Measurements from ENCODE around the gene AHI1.
"Not testable (repeated sequence)": the region's sequence is repeated elsewhere in the genome, so short reads cannot be mapped to it uniquely, and the experiment has no call there.

Gene AHI1

DNA sequence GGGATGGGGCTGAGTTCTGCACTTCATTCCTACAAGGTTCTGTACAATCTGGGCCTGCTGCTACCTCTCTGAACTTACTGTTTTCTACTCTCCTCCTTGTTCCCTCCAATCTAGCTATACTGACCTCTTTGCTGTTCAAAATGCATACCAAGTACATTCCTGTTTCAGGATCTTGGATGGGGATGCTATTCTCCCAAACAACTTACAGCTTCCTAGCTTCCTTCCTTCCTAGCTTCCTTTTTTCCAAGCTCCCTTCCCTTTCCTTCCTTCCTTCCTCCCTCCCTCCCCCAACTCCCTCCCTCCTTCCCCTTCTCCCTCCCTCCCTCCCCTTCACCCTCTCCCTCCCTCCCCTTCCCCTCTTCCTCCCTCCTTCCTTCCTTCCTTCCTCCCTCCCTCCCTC is 117.9 kb downstream of the AHI1 start:
- Histone ChIP-seq H3K9ac (no peak overlapping the region), H3K4me3 (IDR thresholded peaks at IDR 0.05; ENCODE audit: insufficient read depth, low read depth, low read length) (no peak overlapping the region), H3K4me2 (no peak overlapping the region), H2AFZ (ENCODE audit: low read depth) (no peak overlapping the region), H3K79me2 (ENCODE audit: insufficient read depth, low read depth) (no peaks in the 10 kb centered on the region), H3K36me3 (ENCODE audit: insufficient read depth) (no peaks in the 10 kb centered on the region), H3K27me3 (ENCODE audit: insufficient read depth, low read depth) (no peaks in the 10 kb centered on the region), H3K4me1 (ENCODE audit: low read depth, poor library complexity, severe bottlenecking) (peaks cover 8% of the 10 kb centered on the region), H4K20me1 (ENCODE audit: insufficient read depth) (no peaks in the 10 kb centered on the region), H3K27ac (no peak overlapping the region)
- TF ChIP-seq, protein P1, sequence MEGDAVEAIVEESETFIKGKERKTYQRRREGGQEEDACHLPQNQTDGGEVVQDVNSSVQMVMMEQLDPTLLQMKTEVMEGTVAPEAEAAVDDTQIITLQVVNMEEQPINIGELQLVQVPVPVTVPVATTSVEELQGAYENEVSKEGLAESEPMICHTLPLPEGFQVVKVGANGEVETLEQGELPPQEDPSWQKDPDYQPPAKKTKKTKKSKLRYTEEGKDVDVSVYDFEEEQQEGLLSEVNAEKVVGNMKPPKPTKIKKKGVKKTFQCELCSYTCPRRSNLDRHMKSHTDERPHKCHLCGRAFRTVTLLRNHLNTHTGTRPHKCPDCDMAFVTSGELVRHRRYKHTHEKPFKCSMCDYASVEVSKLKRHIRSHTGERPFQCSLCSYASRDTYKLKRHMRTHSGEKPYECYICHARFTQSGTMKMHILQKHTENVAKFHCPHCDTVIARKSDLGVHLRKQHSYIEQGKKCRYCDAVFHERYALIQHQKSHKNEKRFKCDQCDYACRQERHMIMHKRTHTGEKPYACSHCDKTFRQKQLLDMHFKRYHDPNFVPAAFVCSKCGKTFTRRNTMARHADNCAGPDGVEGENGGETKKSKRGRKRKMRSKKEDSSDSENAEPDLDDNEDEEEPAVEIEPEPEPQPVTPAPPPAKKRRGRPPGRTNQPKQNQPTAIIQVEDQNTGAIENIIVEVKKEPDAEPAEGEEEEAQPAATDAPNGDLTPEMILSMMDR (conservative IDR thresholded peaks at IDR 0.05; ENCODE audit: low read depth, low read length) = no peak

DNA sequence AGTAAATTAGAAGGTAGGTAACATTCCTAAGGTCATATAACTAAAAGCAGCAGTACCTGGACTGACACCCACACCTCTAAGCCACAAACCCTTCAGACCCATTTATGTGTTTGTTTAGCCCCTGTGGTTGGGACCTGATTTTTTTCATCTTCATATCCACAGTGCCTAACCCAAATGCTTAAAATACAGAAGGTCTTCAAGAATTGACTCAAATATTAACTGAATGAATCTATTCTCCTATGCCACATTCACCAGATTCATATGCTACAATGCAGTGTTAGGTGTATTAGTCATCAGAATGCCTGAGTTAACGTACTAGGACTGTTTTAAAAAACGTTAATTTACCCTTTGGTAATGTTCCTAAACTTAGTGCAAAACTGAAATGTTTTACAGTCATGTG is 124.8 kb downstream of the AHI1 start:
- Histone ChIP-seq H3K9ac (no peak overlapping the region), H3K27me3 (ENCODE audit: insufficient read depth, low read depth) (no peaks in the 10 kb centered on the region), H3K27ac (no peak overlapping the region), H2AFZ (ENCODE audit: low read depth) (no peak overlapping the region), H3K4me2 (no peak overlapping the region), H4K20me1 (ENCODE audit: insufficient read depth) (no peaks in the 10 kb centered on the region), H3K36me3 (ENCODE audit: insufficient read depth) (no peaks in the 10 kb centered on the region), H3K4me3 (IDR thresholded peaks at IDR 0.05; ENCODE audit: insufficient read depth, low read depth, low read length) (no peak overlapping the region), H3K79me2 (ENCODE audit: insufficient read depth, low read depth) (no peaks in the 10 kb centered on the region), H3K4me1 (ENCODE audit: low read depth, poor library complexity, severe bottlenecking) (no peaks in the 10 kb centered on the region)
- TF ChIP-seq, protein P1 (conservative IDR thresholded peaks at IDR 0.05; ENCODE audit: low read depth, low read length) = no peak

DNA sequence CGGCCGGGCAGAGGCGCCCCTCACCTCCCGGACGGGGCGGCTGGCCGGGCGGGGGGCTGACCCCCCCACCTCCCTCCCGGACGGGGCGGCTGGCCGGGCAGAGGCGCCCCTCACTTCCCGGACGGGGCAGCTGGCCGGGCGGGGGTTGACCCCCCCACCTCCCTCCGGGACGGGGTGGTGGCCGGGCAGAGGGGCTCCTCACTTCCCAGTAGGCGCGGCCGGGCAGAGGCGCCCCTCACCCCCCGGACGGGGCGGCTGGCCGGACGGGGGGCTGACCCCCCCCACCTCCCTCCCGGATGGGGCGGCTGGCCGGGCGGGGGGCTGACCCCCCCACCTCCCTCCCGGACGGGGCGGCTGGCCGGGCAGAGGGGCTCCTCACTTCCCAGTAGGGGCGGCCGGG is 133.9 kb downstream of the AHI1 start:
- H3K4me2 ChIP-seq; H4K20me1 ChIP-seq (ENCODE audit: insufficient read depth); H3K36me3 ChIP-seq (ENCODE audit: insufficient read depth); H3K4me1 ChIP-seq (ENCODE audit: low read depth, poor library complexity, severe bottlenecking); H3K4me3 ChIP-seq (IDR thresholded peaks at IDR 0.05; ENCODE audit: insufficient read depth, low read depth, low read length); H3K27ac ChIP-seq; H3K9ac ChIP-seq; H2AFZ ChIP-seq (ENCODE audit: low read depth); H3K27me3 ChIP-seq (ENCODE audit: insufficient read depth, low read depth); H3K79me2 ChIP-seq (ENCODE audit: insufficient read depth, low read depth): not testable (repeated sequence)

DNA sequence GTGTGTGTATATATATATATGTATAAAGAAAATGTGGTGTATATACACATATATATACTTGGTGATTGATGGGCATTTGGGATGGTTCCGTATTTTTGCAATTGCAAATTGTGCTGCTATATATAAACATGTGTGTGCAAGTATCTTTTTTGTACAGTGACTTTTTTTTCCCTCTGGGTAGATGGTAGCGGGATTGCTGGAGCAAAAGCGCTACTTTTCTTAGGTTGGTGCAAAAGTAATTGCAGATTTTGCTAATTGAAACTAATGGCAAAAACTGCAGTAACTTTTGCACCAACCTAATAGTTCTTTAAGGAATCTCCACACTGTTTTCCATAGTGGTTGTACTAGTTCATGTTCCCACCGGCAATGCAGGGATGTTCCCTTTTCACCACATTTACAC is 135.4 kb downstream of the AHI1 start:
- no peak overlapping the region for H3K4me3 ChIP-seq (IDR thresholded peaks at IDR 0.05; ENCODE audit: insufficient read depth, low read depth, low read length)
- H3K79me2 ChIP-seq (ENCODE audit: insufficient read depth, low read depth) = no peaks in the 10 kb centered on the region
- no peaks in the 10 kb centered on the region for H4K20me1 ChIP-seq (ENCODE audit: insufficient read depth)
- H3K4me1 ChIP-seq (ENCODE audit: low read depth, poor library complexity, severe bottlenecking) = no peaks in the 10 kb centered on the region
- H3K36me3 ChIP-seq (ENCODE audit: insufficient read depth) = no peaks in the 10 kb centered on the region
- no peaks in the 10 kb centered on the region for H3K27me3 ChIP-seq (ENCODE audit: insufficient read depth, low read depth)
- TF ChIP-seq, protein P1 (conservative IDR thresholded peaks at IDR 0.05; ENCODE audit: low read depth, low read length) = no peak
- H2AFZ ChIP-seq (ENCODE audit: low read depth) = no peak overlapping the region
- no peak overlapping the region for H3K9ac ChIP-seq
- H3K27ac ChIP-seq = no peak overlapping the region
- no peak overlapping the region for H3K4me2 ChIP-seq

DNA sequence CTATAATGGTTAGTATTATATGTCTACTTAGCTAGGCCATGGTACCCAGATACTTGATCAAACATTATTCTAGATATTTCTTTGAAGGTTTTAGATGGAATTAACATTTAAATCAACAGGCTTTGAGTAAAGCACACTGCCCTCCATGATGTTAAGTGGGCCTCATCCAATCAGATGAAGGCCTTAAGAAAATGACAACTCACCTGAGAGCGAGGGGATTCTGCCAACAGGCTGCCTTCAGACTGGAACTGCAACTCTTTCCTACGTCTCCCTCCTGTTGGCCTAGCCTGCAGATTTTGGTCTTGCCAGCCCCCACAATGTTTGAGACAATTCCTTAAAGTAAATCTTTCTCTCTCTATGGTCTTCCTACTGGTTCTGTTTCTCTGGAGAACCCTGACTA is 137.3 kb downstream of the AHI1 start:
- H3K9ac ChIP-seq = no peak overlapping the region
- H2AFZ ChIP-seq (ENCODE audit: low read depth) = no peak overlapping the region
- H4K20me1 ChIP-seq (ENCODE audit: insufficient read depth) = no peaks in the 10 kb centered on the region
- TF ChIP-seq, protein P1 (conservative IDR thresholded peaks at IDR 0.05; ENCODE audit: low read depth, low read length) = no peak
- no peak overlapping the region for H3K27ac ChIP-seq
- H3K79me2 ChIP-seq (ENCODE audit: insufficient read depth, low read depth) = no peaks in the 10 kb centered on the region
- H3K4me3 ChIP-seq (IDR thresholded peaks at IDR 0.05; ENCODE audit: insufficient read depth, low read depth, low read length) = no peak overlapping the region
- no peaks in the 10 kb centered on the region for H3K27me3 ChIP-seq (ENCODE audit: insufficient read depth, low read depth)
- no peaks in the 10 kb centered on the region for H3K4me1 ChIP-seq (ENCODE audit: low read depth, poor library complexity, severe bottlenecking)
- H3K4me2 ChIP-seq = no peak overlapping the region
- H3K36me3 ChIP-seq (ENCODE audit: insufficient read depth) = no peaks in the 10 kb centered on the region

Data from KMS-11 (cell line).